HG03342 (cell line): ENCODE results near the gene TIMP2.

Experiments used
- ATAC-seq: cut with Tn5 transposase; IDR thresholded peaks from one replicate; pipeline ENCODE4 v1.9.1; 2021; ENCODE audit warnings: mild to moderate bottlenecking, moderate library complexity; ENCODE audit not compliant: unreplicated experiment

The TIMP2 gene

DNA sequence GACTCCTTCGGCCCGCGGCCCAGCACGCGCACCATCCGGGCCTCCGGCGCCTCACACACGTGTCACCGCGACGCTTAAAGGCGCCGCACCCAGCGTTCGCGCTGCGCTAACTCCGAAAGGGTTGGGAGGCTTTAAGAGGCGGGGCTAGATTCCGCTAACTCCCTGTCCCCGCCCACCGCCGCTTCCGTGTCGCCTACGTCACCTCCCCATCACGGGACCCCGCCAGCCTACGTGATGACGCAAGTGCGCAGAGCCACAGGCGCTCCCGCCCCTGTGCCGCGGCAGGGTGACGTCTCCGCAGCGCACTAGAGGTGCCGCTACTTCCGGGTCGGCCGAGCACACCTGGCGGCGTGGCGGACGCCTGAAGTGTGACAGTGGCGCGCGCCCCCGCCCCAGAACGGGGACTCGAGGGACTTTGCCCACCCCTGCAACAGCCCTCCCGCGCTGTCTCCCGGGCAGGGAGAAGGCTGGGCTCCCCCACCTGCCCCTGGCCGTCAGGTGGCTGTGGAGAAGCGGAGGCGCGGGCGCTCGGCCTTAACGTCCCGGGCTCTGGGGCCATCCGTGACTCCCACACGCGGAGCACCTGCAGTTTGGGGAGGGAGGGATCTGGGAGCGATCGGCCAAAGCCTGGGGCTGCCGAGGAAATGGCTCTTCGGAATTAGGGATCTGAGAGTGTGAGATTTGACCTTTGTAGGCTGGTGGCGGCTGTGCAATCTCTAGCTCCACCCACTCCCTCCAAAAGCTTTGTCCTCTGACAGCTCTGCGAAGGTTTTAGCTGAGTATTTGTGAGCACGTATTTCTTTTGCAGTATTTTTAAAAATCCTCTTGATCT, 84.2 kb downstream of the TIMP2 start, which contains the start of gene USP36:
USP36 (minus strand) TSS at position 35 of the 832 bp plus-strand sequence. CDS start 4,451 bp downstream, outside the sequence.
- peak; percentile 84 for ATAC-seq

DNA sequence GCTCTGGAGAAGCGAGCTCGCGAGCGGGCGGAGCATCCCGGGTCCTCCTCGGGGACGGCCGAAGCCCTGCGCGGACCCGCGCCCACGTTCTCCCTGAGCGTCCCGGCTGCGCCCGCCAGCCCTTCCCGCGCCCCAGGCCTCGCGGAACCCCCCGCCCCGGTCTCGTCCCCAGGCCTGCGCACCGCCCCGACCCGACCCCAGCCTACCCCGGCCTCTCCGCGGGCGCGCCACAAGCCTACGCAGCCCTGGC, 84.7 kb downstream of the TIMP2 start:
- peak; percentile 6 for ATAC-seq

GRCh38 chr17:78839762-78840529, 85.2 kb downstream of the TIMP2 start:
- peak; percentile 12 for ATAC-seq

- no peak for ATAC-seq
Observed at GRCh38 chr17:78839235-78839761, 85.9 kb downstream of the TIMP2 start.

GRCh38 chr17:78838574-78839005, 86.6 kb downstream of the TIMP2 start:
- ATAC-seq = no peak

DNA sequence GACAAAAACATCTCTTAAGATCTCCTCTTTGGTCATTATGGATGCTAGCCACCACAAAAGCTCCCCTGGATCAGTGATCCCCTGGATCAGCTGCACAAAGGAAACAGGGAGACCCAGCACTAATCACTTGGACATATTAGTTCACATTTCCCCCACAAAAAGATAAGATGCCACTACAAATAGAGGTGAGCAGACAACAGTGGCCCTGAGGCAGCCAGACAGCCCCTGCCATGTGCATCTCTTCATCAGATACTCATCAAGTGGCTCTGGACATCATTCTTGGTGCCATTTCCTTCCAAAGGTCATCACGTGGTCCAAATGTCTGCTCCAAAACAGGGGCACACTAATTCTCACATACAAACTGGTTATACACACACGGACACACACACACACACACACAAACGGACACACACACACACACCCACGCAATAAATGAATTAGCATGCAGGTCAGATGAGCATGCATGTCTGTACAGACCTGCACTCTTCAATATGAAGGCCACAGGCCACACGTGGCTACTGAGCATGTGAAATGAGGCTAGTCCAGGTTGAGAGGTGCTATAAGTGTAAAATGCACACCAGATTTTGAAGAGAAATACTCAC, 88.7 kb downstream of the TIMP2 start:
- no peak for ATAC-seq

- ATAC-seq = no peak
Observed at GRCh38 chr17:78834571-78834970, 90.6 kb downstream of the TIMP2 start.

DNA sequence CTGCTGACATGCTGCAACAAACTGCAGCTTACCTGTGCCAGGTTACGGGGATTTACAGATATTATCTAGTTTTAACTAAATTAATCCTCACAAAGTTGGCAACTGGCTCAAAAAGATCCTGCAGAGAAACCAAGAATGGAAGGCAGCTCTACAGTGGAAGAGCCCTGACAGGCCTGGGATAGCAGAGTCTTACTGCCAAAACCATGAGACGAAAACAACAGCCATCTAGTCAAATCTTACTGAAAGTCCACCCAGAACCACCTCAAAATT, 92.7 kb downstream of the TIMP2 start:
- no peak for ATAC-seq

- ATAC-seq = no peak
Observed at GRCh38 chr17:78831688-78832540, 93.3 kb downstream of the TIMP2 start.

DNA sequence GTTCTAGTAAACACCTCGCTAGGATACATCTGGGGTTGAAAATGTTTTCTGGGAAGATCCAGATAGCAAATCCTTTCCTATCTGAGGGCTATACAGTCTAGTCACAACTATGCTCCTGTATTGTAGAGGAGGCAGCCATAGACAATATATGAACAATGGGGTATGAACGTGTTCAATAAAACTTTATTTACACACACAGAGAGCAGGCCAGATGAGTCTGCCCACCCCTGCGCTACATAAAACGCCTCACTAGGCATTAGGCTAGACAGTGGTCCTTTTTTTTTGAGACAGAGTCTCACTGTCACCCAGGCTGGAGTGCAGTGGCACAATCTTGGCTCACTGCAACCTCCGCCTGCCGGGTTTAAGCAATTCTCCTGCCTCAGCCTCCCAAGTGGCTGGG, 95.7 kb downstream of the TIMP2 start:
- no peak for ATAC-seq

- no peak for ATAC-seq
Observed at GRCh38 chr17:78828470-78829185, 96.6 kb downstream of the TIMP2 start.

DNA sequence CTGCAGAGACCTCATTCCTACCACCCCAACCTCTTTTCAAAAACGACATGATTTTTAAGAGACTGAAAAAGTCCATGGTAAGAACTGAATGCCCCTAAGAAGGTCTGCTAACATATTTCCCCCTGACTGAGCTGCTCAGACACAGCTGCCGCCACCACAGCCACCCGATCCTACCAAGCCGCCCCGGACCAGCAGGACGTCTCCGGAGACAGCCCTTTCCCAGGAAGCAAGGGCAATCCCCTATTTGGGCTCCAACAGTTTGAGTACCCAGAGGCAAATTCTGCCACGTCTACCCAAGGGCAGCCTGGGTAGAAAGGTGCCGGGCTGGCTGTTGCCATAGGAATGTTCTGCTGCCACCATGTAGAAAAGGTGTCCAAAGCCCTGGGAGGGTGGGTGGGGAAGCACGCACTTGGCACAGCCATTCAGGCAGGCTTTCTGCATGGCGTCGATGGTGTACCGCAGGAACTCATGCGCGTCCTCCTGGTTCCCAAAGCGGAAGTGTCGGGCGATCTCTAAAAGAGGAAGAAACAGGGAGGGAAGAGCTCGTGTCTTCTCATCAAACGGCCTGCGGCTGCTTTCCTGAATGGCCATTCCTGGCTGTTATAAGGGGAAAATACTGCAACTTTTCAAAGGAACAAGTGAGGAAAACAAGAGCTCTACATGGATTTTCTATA, 98.2 kb downstream of the TIMP2 start:
- ATAC-seq = no peak

GRCh38 chr17:78826421-78826820, 98.8 kb downstream of the TIMP2 start:
- ATAC-seq = no peak

- ATAC-seq = no peak
Observed at GRCh38 chr17:78825696-78826095, 99.5 kb downstream of the TIMP2 start.

GRCh38 chr17:78824240-78824639, 100.9 kb downstream of the TIMP2 start:
- no peak for ATAC-seq

DNA sequence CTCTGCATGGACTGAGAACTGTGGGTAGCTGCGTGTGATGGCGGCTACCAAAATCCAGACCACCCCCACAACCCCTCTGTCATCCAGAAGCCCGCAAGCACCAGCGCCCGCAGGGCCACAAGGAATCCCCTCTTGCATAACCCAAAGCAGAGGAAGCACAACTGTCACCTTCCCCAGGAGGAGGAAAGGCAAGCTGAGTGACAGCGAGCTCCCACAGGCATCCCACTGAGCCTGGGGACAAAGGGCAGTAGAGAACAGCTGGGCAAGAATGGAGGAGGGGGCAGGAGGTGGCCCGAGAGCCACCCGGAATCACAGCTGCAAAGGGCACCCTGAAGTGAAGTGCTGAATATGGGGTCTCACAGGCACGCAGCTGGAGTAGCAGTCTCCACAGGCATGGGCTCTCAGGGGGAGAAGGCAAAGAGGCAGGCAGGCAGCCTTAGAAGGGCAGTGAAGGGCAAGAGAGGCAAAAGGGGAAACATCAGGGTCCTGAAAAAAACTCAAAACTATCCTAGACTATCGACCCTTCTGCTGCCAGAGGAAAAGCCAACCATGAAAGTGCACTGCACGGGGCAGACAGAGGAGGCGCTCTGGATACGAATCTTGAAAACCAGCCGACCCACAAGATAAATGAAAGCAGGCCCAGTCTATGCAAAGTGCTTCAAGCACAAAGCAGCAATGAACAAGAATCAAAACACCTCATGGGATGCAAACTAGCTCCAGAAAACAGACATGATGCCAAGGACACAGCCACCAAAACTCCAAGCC, 101.7 kb downstream of the TIMP2 start:
- no peak for ATAC-seq

DNA sequence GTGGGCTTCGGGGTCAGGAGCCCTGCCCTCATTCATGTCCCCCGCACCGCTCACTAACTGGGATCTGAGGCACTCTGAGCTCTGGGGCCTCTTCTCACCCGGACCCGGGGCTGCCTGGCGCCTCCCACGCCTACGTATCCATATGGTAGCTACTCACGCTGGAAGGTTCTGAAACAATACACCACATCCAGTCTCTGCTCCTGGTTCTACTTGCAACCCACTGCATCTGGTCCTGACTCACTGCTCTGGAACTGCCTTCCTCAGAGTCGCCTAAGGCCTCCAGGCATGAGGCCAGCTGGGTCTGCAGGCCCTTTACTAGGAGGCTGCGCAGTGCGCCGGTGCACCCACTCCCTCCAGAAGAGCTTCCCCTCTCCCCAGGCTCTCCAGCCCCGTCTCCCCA, 102.6 kb downstream of the TIMP2 start:
- no peak for ATAC-seq

- no peak for ATAC-seq
Observed at GRCh38 chr17:78821961-78822360, 103.2 kb downstream of the TIMP2 start.

DNA sequence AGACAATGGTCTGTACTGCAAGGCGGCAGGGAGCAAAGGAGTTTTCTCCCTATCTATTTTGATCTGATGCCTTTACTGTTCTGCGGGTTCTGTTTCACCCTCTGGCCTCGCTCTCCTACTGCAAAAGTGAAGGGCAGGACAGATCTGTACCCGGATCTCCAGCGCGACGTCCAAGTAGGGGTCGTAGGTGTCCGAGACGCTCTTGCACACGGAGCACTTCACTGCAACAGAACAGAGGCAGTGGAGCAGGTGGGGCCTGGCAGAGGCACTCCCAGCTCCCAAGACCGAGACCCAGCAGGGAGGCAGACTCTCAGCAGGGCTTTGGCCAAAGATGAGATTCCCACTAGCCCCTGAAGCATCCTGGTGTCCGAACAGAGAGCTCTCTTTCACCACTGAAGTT, 104.3 kb downstream of the TIMP2 start:
- no peak for ATAC-seq
